ENCODE data around the gene CTSH. TPM values are rescaled to one million over a fixed set of nuclear protein-coding genes. Genes with fewer than 3 reads are reported as not detected.

Gene CTSH
- total and polyA plus RNA-seq, 3 donors from 2014 or later, result 44.3 to 152 (median 45.6) TPM

DNA sequence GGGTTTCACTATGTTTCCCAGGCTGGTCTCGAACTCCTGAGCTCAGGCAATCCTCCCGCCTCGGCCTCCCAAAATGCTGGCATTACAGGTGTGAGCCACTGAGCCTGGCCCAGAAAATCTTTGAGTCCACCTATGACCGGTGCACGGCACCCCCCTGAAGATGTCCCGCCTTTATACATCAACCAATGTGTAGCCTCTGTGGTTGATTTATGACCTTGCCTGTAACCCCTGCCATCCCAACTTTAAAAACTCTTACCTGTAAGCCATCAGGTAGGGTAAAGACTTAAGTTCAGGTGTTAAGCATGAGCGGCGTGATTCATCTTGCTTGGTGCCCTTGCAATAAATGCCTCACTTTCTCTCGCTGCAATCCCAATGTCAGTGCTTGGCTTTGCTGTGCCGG is 14.5 kb upstream of the CTSH start:
- Histone ChIP-seq H3K4me1 (no peaks in the 10 kb centered on the region), H3K4me3 (no peak overlapping the region), H3K36me3 (ENCODE audit: low read depth, missing control alignments) (no peaks in the 10 kb centered on the region), H3K27me3 (no peaks in the 10 kb centered on the region), H3K9me3 (no peaks in the 10 kb centered on the region), H3K27ac (no peak overlapping the region)
- 93 to 94% methylated on average over 10 of the region's 10 CpGs for WGBS, 2 donors
- TF ChIP-seq POLR2A (IDR thresholded peaks at IDR 0.05), result no peak
- TF ChIP-seq, protein P1, sequence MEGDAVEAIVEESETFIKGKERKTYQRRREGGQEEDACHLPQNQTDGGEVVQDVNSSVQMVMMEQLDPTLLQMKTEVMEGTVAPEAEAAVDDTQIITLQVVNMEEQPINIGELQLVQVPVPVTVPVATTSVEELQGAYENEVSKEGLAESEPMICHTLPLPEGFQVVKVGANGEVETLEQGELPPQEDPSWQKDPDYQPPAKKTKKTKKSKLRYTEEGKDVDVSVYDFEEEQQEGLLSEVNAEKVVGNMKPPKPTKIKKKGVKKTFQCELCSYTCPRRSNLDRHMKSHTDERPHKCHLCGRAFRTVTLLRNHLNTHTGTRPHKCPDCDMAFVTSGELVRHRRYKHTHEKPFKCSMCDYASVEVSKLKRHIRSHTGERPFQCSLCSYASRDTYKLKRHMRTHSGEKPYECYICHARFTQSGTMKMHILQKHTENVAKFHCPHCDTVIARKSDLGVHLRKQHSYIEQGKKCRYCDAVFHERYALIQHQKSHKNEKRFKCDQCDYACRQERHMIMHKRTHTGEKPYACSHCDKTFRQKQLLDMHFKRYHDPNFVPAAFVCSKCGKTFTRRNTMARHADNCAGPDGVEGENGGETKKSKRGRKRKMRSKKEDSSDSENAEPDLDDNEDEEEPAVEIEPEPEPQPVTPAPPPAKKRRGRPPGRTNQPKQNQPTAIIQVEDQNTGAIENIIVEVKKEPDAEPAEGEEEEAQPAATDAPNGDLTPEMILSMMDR (IDR thresholded peaks at IDR 0.05), result no peak
- intact Hi-C loops (cut with DNase I; ENCODE audit: low total_unique reads), result no loop called here
- DNase-seq, result no peak

DNA sequence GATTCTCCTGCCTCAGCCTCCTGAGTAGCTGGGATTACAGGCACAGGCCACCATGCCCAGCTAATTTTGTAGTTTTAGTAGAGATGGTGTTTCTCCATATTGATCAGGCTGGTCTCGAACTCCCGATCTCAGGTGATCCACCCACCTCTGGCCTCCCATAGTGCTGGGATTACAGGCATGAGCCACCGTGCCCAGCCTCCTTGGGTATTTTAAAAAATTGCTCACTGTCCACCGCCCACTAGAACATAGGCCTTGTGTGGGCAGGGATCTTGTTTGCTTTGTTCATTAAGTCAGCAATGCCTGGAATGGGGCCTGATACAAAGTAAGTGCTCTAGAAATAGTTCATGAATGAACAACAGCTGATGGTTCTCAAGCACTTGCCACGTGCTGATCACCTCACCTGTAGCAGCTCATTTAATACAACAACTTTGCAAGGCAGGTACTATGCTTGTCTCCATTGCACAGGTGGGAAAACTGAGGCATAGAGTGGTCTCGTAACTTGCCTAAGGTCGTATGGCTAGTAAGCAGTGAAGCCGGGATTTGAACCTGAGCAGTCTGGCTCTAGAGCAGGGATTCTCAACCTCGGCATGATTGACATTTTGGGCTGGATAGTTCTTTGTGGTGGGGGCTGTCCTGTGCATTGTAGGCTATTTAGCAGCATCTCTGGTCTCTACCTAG is 12.7 kb upstream of the CTSH start:
- intact Hi-C loops (cut with DNase I; ENCODE audit: low total_unique reads), result no loop called here
- H3K27ac ChIP-seq, result no peak overlapping the region
- H3K4me1 ChIP-seq, result no peaks in the 10 kb centered on the region
- no peaks in the 10 kb centered on the region for H3K9me3 ChIP-seq
- H3K27me3 ChIP-seq, result no peaks in the 10 kb centered on the region
- no peak for DNase-seq
- no peaks in the 10 kb centered on the region for H3K36me3 ChIP-seq (ENCODE audit: low read depth, missing control alignments)
- H3K4me3 ChIP-seq, result no peak overlapping the region
- no peak for TF ChIP-seq POLR2A (IDR thresholded peaks at IDR 0.05)
- TF ChIP-seq, protein P1 (IDR thresholded peaks at IDR 0.05), result no peak
- 84 to 91% methylated on average over 9 of the region's 9 CpGs for WGBS, 2 donors

DNA sequence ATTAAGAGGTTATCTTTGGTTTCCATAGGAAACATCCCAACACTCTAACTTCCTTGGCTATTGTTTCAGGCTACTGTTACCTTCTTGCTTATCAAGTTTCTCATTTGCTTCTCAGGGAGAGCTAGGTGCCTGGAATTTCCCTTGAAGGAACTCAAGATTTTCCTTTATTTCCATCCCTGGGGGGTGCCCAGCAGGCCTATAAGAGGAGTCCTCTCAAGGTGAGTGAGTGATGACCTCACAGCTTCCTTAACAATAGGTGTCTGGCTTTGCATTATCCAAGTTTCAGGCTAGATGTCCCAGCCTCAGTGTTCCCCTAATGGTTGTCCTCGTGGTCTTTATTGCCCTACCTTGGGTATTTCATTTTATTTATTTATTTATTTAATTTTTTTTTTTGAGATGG is 12.1 kb upstream of the CTSH start:
- intact Hi-C loops (cut with DNase I; ENCODE audit: low total_unique reads), result no loop called here
- 78 to 100% methylated on average over 1 of the region's 1 CpG for WGBS, 2 donors
- Histone ChIP-seq H3K27ac (no peak overlapping the region), H3K9me3 (no peaks in the 10 kb centered on the region), H3K4me1 (no peaks in the 10 kb centered on the region), H3K36me3 (ENCODE audit: low read depth, missing control alignments) (no peaks in the 10 kb centered on the region), H3K27me3 (no peaks in the 10 kb centered on the region), H3K4me3 (no peak overlapping the region)
- TF ChIP-seq, protein P1 (IDR thresholded peaks at IDR 0.05), result no peak
- TF ChIP-seq POLR2A (IDR thresholded peaks at IDR 0.05), result no peak
- DNase-seq, result no peak

DNA sequence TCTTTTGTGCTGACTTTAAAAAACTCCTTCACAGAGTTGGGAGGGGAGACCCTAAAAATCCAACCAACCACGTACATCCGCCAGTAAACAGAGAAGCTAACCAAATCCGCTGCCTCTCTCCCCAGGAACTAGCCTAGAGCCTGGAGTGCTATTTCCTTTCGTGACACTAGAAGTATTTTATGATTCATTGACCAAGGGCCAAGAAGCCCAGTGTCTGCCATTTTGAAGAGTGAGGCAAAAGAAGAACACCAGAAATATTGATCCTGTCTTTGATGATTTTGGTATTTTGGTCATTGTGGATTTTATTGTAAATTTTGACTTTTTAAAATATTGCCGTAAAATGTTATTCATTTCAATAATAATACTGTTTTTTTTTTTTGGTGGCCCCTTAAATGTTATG is 10.5 kb upstream of the CTSH start:
- Histone ChIP-seq H3K4me3 (no peak overlapping the region), H3K27ac (no peak overlapping the region), H3K4me1 (peaks cover 4% of the 10 kb centered on the region), H3K9me3 (no peaks in the 10 kb centered on the region), H3K27me3 (no peaks in the 10 kb centered on the region), H3K36me3 (ENCODE audit: low read depth, missing control alignments) (no peaks in the 10 kb centered on the region)
- intact Hi-C loops (cut with DNase I; ENCODE audit: low total_unique reads), result no loop called here
- no peak for DNase-seq
- TF ChIP-seq, protein P1 (IDR thresholded peaks at IDR 0.05), result no peak
- no peak for TF ChIP-seq POLR2A (IDR thresholded peaks at IDR 0.05)
- 94 to 95% methylated on average over 5 of the region's 5 CpGs for WGBS, 2 donors

DNA sequence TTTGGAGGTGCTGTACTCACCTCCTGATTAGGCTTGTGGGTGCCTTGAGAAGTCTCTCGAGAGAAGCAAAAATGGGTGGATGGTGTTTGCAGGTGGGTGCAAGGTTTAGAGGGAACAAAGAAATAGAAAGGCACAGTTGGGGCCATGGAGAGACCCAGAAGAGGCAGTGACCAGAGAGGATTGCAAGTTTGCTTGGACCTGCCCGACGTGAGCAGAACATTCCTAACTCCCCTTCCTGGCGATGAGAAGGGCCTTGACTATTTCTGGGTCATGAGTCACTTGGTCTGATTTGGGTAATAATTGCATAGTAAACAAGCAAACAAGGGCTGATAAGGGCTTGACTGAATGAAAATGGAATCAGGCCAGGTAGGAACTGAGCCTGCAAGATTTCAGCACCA is 7.0 kb upstream of the CTSH start:
- Histone ChIP-seq H3K27ac (no peak overlapping the region), H3K9me3 (no peaks in the 10 kb centered on the region), H3K27me3 (no peaks in the 10 kb centered on the region), H3K36me3 (ENCODE audit: low read depth, missing control alignments) (no peaks in the 10 kb centered on the region), H3K4me1 (peaks cover 4% of the 10 kb centered on the region), H3K4me3 (no peak overlapping the region)
- 57 to 62% methylated on average over 4 of the region's 4 CpGs for WGBS, 2 donors
- no peak for DNase-seq
- TF ChIP-seq POLR2A (IDR thresholded peaks at IDR 0.05), result no peak
- TF ChIP-seq, protein P1 (IDR thresholded peaks at IDR 0.05), result no peak
- intact Hi-C loops (cut with DNase I; ENCODE audit: low total_unique reads), result no loop called here
